HEK293 (cell line): ENCODE results near the gene TATDN2.

Experiments
- CTCF ChIA-PET: fragments of 350-600 bp; formaldehyde crosslinking; extraction: SDS; loops from one replicate; lab custom pipeline; 2021; ENCODE audit warnings: antibody characterized with exemption; lab: Yijun Ruan, JAX
- POLR2A ChIA-PET: fragments of 300-600 bp; formaldehyde crosslinking; extraction: SDS; loops from one replicate; lab custom pipeline; 2020; ENCODE audit warnings: antibody characterized with exemption, inconsistent platforms; lab: Yijun Ruan, JAX
- H3K27ac ChIP-seq: fragments of 200-500 bp; sonication (Bioruptor generic); 2 replicates; pipeline ENCODE4 v1.5.1; 2014; ENCODE audit warnings: low read depth, low read length, control low read depth, inconsistent platforms; ENCODE audit errors: extremely low read depth
- H3K36me3 ChIP-seq, 2 experiments: fragments of 200-500 bp in 1 of 2; sonication (Bioruptor generic) in 1 of 2; 1 replicate in 1 of 2; 2 replicates in 1 of 2; pipeline ENCODE4 v1.5.1; 2014 to 2017; ENCODE audit warnings: inconsistent platforms in 2 of 2, low read length in 2 of 2; ENCODE audit not compliant: control insufficient read depth in 2 of 2, insufficient read depth in 1 of 2
- H3K4me1 ChIP-seq: fragments of 200-500 bp; sonication (Bioruptor generic); 2 replicates; pipeline ENCODE4 v1.5.1; 2014; ENCODE audit warnings: mild to moderate bottlenecking, low read length, inconsistent platforms; ENCODE audit not compliant: control insufficient read depth, insufficient read depth
- H3K4me3 ChIP-seq: 2 replicates; pipeline ENCODE4 v1.5.1; 2011; ENCODE audit warnings: low read depth, mild to moderate bottlenecking, control low read depth, low read length, moderate library complexity
- H3K9me3 ChIP-seq: fragments of 200-500 bp; sonication (Bioruptor generic); 2 replicates; pipeline ENCODE4 v1.5.1; 2014; ENCODE audit warnings: low read depth, low read length, inconsistent platforms; ENCODE audit not compliant: control insufficient read depth, insufficient read depth
- BCL11B ChIP-seq: fragments of 450-650 bp; formaldehyde crosslinking; IDR thresholded peaks from 2 replicates; pipeline ENCODE4 v1.5.1; 2016; ENCODE audit warnings: low read depth, missing biosample characterization, missing genetic modification characterization
- ZNF155 ChIP-seq: fragments of 450-650 bp; formaldehyde crosslinking; IDR thresholded peaks from 2 replicates; pipeline ENCODE4 v1.5.1; 2016; ENCODE audit warnings: missing biosample characterization, missing genetic modification characterization
- ZNF324 ChIP-seq: fragments of 450-650 bp; formaldehyde crosslinking; IDR thresholded peaks from 2 replicates; pipeline ENCODE4 v1.5.1; 2016; ENCODE audit warnings: missing biosample characterization, missing genetic modification characterization
- ZNF341 ChIP-seq: fragments of 450-650 bp; formaldehyde crosslinking; IDR thresholded peaks from 2 replicates; pipeline ENCODE4; 2016; ENCODE audit warnings: low read depth, missing biosample characterization, missing genetic modification characterization
- ZNF398 ChIP-seq: fragments of 450-650 bp; formaldehyde crosslinking; IDR thresholded peaks from 2 replicates; pipeline ENCODE4 v1.5.1; 2017; ENCODE audit warnings: missing biosample characterization, missing genetic modification characterization
- ZNF510 ChIP-seq: fragments of 450-650 bp; formaldehyde crosslinking; IDR thresholded peaks from 2 replicates; pipeline ENCODE4 v1.5.1; 2018; ENCODE audit warnings: mild to moderate bottlenecking, missing genetic modification characterization, missing biosample characterization; ENCODE audit not compliant: insufficient replicate concordance
- ZNF560 ChIP-seq: fragments of 450-650 bp; formaldehyde crosslinking; IDR thresholded peaks from 2 replicates; pipeline ENCODE4 v1.5.1; 2017; ENCODE audit warnings: missing biosample characterization, missing genetic modification characterization, borderline replicate concordance
- ZNF626 ChIP-seq: fragments of 450-650 bp; sonication (Bioruptor Pico); formaldehyde crosslinking; IDR thresholded peaks from 2 replicates; pipeline ENCODE4 v1.5.1; 2018; ENCODE audit warnings: missing biosample characterization, missing genetic modification characterization, inconsistent platforms
- ZNF701 ChIP-seq: fragments of 450-650 bp; formaldehyde crosslinking; IDR thresholded peaks from 2 replicates; pipeline ENCODE4 v1.5.1; 2016; ENCODE audit warnings: missing biosample characterization, missing genetic modification characterization
- ZNF768 ChIP-seq: fragments of 450-650 bp; formaldehyde crosslinking; IDR thresholded peaks from 2 replicates; pipeline ENCODE4 v1.5.1; 2018; ENCODE audit warnings: missing biosample characterization, mild to moderate bottlenecking, missing genetic modification characterization
- TF ChIP-seq, protein P1 (sequence below): fragments of 450-650 bp; formaldehyde crosslinking; conservative IDR thresholded peaks from 2 replicates; pipeline ENCODE4 v1.5.1; 2016; ENCODE audit warnings: low read depth, missing biosample characterization, missing genetic modification characterization
- TF ChIP-seq, protein P2 (sequence below): fragments of 450-650 bp; formaldehyde crosslinking; IDR thresholded peaks from 2 replicates; pipeline ENCODE4 v1.5.1; 2017; ENCODE audit warnings: missing biosample characterization, missing genetic modification characterization
- TF ChIP-seq, protein P3 (sequence below): fragments of 450-650 bp; formaldehyde crosslinking; conservative IDR thresholded peaks from 2 replicates; pipeline ENCODE4 v1.5.1; 2016; ENCODE audit warnings: low read depth, missing biosample characterization, missing genetic modification characterization

Gene TATDN2

GRCh38 chr3:10299175-10299574, 50.9 kb downstream of the TATDN2 start:
- ChIA-PET POLR2A (no interaction called here), CTCF (interaction anchor here (0.6 to 0.7 kb wide), 2 partner anchors 113 to 316 kb away, joined by 3 read pairs; no protein-coding TSS in a partner anchor)
- H3K4me3 ChIP-seq: no peak overlapping the region
- no peaks in the 10 kb centered on the region for H3K9me3 ChIP-seq
- no peaks in the 10 kb centered on the region; the same call in 1 of the 2 replicates for H3K4me1 ChIP-seq
- H3K36me3 ChIP-seq: peaks cover 31 to 79% of the 10 kb centered on the region in 2 experiments
- no peak overlapping the region for H3K27ac ChIP-seq
- TF ChIP-seq ZNF155 (tag by site-specific recombination): no peak
- TF ChIP-seq, protein P1, sequence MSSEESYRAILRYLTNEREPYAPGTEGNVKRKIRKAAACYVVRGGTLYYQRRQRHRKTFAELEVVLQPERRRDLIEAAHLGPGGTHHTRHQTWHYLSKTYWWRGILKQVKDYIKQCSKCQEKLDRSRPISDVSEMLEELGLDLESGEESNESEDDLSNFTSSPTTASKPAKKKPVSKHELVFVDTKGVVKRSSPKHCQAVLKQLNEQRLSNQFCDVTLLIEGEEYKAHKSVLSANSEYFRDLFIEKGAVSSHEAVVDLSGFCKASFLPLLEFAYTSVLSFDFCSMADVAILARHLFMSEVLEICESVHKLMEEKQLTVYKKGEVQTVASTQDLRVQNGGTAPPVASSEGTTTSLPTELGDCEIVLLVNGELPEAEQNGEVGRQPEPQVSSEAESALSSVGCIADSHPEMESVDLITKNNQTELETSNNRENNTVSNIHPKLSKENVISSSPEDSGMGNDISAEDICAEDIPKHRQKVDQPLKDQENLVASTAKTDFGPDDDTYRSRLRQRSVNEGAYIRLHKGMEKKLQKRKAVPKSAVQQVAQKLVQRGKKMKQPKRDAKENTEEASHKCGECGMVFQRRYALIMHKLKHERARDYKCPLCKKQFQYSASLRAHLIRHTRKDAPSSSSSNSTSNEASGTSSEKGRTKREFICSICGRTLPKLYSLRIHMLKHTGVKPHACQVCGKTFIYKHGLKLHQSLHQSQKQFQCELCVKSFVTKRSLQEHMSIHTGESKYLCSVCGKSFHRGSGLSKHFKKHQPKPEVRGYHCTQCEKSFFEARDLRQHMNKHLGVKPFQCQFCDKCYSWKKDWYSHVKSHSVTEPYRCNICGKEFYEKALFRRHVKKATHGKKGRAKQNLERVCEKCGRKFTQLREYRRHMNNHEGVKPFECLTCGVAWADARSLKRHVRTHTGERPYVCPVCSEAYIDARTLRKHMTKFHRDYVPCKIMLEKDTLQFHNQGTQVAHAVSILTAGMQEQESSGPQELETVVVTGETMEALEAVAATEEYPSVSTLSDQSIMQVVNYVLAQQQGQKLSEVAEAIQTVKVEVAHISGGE (tag by site-specific recombination): no peak
- TF ChIP-seq BCL11B (tag by site-specific recombination): no peak
- no peak for TF ChIP-seq ZNF701 (tag by site-specific recombination)
- TF ChIP-seq ZNF768 (tag by site-specific recombination): no peak
- TF ChIP-seq ZNF341 (tag by site-specific recombination): no peak
- no peak for TF ChIP-seq ZNF510 (tag by site-specific recombination)
- no peak for TF ChIP-seq ZNF560 (tag by site-specific recombination)
- TF ChIP-seq ZNF324: no peak

- Histone ChIP-seq H3K36me3 (peaks cover 31 to 80% of the 10 kb centered on the region in 2 experiments), H3K9me3 (no peaks in the 10 kb centered on the region), H3K4me1 (no peaks in the 10 kb centered on the region; the same call in 1 of the 2 replicates), H3K27ac (no peak overlapping the region), H3K4me3 (no peak overlapping the region)
- TF ChIP-seq, protein P2, sequence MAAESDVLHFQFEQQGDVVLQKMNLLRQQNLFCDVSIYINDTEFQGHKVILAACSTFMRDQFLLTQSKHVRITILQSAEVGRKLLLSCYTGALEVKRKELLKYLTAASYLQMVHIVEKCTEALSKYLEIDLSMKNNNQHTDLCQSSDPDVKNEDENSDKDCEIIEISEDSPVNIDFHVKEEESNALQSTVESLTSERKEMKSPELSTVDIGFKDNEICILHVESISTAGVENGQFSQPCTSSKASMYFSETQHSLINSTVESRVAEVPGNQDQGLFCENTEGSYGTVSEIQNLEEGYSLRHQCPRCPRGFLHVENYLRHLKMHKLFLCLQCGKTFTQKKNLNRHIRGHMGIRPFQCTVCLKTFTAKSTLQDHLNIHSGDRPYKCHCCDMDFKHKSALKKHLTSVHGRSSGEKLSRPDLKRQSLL (tag by site-specific recombination): no peak
- TF ChIP-seq, protein P3, sequence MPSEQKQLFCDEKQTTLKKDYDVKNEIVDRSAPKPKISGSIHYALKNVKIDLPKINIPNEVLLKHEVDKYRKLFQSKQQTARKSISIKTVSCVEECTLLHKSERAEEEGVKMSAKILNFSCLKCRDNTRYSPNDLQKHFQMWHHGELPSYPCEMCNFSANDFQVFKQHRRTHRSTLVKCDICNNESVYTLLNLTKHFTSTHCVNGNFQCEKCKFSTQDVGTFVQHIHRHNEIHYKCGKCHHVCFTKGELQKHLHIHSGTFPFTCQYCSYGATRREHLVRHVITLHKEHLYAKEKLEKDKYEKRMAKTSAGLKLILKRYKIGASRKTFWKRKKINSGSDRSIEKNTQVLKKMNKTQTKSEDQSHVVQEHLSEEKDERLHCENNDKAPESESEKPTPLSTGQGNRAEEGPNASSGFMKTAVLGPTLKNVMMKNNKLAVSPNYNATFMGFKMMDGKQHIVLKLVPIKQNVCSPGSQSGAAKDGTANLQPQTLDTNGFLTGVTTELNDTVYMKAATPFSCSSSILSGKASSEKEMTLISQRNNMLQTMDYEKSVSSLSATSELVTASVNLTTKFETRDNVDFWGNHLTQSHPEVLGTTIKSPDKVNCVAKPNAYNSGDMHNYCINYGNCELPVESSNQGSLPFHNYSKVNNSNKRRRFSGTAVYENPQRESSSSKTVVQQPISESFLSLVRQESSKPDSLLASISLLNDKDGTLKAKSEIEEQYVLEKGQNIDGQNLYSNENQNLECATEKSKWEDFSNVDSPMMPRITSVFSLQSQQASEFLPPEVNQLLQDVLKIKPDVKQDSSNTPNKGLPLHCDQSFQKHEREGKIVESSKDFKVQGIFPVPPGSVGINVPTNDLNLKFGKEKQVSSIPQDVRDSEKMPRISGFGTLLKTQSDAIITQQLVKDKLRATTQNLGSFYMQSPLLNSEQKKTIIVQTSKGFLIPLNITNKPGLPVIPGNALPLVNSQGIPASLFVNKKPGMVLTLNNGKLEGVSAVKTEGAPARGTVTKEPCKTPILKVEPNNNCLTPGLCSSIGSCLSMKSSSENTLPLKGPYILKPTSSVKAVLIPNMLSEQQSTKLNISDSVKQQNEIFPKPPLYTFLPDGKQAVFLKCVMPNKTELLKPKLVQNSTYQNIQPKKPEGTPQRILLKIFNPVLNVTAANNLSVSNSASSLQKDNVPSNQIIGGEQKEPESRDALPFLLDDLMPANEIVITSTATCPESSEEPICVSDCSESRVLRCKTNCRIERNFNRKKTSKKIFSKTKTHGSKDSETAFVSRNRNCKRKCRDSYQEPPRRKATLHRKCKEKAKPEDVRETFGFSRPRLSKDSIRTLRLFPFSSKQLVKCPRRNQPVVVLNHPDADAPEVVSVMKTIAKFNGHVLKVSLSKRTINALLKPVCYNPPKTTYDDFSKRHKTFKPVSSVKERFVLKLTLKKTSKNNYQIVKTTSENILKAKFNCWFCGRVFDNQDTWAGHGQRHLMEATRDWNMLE: no peak
- TF ChIP-seq ZNF398 (tag by site-specific recombination) (no peak), ZNF626 (no peak)
- ChIA-PET POLR2A (no interaction called here), CTCF (interaction anchor here (0.7 kb wide), 1 partner anchor 114 kb away, joined by 3 read pairs; no protein-coding TSS in a partner anchor)
Observed at GRCh38 chr3:10299679-10300078, 51.4 kb downstream of the TATDN2 start.
